GM21390 (cell line): ENCODE results near the gene LCE1A.

Source experiments
- ATAC-seq: cut with Tn5 transposase; IDR thresholded peaks from one replicate; pipeline ENCODE4 v1.9.1; 2021; ENCODE audit not compliant: unreplicated experiment

LCE1A gene, protein sequence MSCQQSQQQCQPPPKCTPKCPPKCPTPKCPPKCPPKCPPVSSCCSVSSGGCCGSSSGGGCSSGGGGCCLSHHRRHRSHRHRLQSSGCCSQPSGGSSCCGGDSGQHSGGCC

DNA sequence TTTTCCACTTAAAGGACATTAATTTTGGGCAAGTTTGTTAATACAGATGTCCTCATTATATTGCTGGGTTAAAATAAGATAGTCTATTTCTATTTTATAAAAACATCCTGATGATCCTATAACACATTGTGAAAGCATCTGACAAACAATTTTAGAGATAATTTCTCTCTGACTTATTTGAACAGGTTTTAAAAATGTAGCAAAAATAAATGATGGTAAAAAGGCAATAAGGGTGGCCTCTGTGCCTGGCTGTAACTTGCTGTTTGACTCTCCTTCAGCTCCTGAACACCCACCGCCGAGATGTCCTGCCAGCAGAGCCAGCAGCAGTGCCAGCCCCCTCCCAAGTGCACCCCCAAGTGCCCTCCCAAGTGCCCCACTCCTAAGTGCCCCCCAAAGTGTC lies at the start of gene LCE1A:
LCE1A (plus strand) TSS at position 301 of the 400 bp plus-strand sequence; CDS start at position 301, 0 bp downstream.
- no peak for ATAC-seq

DNA sequence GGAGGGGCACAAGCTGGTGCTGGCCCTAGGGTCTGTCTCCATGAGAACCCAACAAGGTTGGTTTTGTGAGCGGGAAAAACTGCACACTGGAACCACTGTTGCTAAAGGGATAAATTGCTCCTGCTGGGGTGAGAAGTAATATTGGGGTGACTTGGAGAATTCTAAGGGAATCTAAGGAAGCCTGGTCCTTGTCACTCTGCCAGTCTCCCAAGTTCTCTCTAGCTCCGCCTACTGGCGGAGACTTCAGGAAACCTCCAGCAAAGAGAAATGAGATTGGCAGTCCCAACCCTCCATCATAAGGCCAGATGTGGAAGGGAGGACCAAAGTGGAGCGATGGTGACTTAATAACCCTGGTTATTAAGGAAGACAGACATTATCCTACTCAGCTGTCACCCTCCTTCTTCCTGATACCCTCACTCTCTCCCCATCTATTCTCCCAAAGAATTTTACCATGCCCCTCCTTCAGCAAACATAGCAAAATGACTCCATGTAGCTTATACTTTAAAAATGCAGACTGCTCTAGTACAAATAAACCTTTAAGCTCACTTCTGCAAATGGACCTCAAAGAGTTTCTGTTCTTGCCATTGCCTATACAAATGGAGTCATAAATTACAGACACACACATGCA lies 49.6 kb upstream of the LCE1A start:
- ATAC-seq, result no peak

DNA sequence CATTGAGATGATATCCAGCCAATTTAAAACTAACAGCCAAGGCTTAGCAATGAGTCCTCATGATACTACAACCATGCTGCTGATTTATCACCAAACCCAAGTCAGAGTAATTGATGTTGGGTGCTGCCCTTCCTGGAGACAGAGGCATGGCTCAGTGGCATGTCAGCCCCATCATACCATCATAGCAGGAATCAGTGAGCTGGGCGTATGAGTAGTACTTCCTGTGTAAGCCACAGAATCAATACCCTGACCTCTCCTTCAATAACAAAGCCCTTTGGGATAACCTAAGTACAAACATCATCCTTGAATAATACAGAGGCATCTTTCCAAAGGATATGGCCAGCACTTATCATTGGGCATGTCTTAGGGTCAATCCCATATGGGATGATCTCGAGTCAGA lies 44.2 kb upstream of the LCE1A start:
- ATAC-seq, result no peak

DNA sequence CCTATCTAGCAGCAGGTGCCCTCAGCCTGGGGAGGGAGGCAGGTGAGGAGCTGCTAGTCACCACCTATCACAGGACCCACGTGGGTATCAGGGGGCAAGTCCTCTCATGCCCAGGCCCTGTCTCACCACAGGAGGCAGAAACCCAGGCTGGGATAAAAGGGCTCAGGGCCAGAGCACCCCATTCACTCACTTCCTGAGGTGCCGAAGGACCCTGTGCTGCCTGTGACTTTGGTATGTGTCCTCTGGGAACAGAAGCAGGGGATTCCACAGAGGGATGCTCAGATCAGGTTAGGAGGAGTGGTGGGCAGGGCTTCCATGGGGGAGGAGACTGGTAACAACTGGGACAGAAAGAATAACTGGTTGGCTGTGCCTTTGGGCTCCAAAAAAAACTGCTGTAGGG lies 41.2 kb upstream of the LCE1A start, which contains the start of gene LCE1E:
LCE1E (plus strand) TSS at position 181 of the 400 bp plus-strand sequence. CDS start 1,043 bp downstream, outside the sequence.
- ATAC-seq, result no peak

DNA sequence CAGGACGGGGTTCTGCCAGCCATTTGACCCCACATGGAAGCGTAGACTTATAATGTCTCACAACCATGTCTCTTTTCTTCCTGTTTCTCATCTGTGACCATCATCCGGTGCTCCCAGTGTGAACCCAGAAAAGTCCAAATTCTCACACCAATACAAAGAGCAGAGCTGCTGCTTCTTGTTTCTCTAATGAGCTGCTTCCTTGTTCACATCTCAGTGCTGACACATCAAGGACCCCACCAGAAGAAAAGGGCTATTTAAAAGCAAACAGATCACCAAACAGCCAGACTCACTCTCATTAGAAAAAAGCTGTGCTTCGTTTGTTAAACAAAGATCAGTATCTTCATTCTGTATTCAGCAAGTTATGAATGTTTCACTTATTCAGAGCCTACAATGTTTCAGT lies 31.6 kb upstream of the LCE1A start:
- ATAC-seq, result no peak

DNA sequence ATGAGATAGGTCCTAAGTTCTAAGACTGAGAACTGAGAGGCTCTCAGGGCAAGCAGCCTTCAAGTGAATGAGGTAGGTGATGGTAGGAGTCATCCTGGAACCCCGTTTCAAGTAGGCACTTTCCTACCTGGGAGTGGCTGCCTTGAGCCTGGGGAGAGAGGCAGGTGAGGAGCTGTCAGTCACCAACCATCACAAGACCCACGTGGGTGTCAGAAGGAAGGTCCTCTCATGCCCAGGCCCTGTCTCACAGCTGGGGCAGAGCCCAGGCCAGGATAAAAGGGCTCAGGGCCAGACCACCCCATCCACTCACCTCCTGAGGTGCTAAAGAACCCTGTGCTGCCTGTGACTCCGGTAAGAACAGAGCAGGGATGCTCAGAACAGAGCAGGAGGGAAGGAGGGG lies 30.9 kb upstream of the LCE1A start, which contains the start of gene LCE1D:
LCE1D (plus strand) TSS at position 301 of the 400 bp plus-strand sequence. CDS start 1,074 bp downstream, outside the sequence.
- no peak for ATAC-seq

DNA sequence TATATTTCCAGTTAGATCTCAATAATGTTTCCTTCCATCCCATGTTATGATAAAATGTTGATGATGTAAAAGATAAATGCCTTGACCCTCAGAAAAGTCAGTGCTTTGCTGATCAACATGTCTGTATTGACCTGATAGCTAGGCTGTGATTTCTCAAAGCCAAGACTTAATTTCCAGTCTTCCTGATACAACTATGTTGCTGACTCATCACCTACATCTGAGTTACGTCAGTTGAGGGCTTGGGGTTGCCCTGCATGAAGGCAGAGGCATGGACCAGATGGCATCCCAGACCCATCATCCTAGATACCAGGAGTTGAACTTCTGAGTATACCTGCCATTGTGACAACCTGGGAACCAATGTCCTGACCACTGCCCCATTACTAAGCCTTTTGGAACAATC lies 25.9 kb upstream of the LCE1A start:
- no peak for ATAC-seq

DNA sequence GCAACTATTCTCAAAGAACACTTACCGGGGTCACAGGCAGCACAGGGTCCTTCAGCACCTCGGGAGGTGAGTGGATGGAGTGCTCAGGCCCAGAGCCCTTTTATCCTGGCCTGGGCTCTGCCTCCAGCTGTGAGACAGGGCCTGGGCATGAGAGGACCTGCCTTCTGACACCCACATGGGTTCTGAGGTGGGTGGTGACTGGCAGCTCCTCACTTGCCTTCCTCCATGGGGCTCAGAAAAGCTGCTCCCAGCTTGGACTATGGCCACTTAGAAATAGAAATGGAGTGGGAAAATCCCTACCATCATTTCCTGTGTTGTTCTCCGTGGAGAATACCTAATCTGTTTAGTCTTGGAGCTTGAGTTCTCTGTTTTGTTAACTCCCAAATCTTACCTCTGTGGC lies 20.7 kb upstream of the LCE1A start, which contains the start of gene LCE1C:
LCE1C (minus strand) TSS at position 76 of the 400 bp plus-strand sequence. CDS start 1,173 bp downstream, outside the sequence.
- ATAC-seq, result no peak

DNA sequence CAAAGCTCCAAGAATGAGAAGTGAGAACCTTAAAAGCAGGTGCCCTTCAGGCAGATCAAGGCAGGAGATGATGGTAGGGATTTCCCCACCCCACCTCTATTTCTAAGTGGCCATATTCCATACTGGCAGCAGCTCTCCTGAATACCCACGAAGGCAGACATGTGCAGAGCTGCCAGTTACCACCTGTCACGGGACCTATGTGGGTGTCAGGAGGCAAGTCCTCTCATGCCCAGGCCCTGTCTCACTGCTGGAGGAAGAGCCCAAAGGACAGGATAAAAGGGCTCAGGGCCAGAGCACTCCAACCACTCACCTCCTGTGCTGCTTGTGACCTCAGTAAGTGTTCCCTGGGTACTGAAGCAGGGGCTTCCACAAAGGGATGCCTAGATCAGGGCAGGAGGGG lies 16.2 kb upstream of the LCE1A start:
- ATAC-seq, result no peak

DNA sequence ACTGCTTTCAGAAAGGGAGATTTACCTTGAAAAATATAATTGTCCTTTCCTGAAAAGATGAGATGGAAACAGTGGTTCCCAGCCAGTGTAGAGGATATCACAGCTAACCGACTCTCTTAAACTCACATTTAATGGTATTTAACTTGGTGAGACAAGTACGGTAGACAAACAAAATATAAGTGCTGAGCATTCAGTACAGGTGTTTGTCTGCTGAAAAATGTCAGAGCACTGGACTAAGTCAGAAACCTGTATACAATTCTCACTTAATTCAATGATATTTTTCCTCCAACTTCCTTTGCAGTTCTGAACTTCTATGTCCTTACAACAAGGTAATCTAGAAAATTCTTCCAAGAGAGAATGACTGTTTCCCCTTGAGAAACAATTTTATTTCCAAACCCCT lies 15.6 kb upstream of the LCE1A start, which contains the start of gene LCE1B:
LCE1B (plus strand) TSS at position 301 of the 400 bp plus-strand sequence. CDS start 476 bp downstream, outside the sequence.
- no peak for ATAC-seq

DNA sequence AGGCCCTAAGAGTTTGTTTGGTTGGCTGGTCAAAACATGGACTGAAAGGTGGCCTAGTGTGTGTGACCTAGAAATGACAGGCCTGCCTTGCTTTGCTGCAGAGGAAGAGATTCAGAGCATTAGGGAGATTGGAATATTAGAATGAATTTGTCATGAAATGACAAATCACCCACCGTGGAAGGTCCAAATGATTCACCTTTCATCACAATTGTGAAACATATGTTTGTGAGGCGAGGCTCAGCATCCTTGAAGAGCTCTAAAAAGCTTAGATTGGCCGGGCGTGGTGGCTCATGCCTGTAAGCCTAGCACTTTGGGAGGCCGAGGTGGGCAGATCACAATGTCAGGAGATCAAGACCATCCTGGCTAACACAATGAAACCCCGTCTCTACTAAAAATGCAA lies 10.0 kb upstream of the LCE1A start:
- no peak for ATAC-seq

DNA sequence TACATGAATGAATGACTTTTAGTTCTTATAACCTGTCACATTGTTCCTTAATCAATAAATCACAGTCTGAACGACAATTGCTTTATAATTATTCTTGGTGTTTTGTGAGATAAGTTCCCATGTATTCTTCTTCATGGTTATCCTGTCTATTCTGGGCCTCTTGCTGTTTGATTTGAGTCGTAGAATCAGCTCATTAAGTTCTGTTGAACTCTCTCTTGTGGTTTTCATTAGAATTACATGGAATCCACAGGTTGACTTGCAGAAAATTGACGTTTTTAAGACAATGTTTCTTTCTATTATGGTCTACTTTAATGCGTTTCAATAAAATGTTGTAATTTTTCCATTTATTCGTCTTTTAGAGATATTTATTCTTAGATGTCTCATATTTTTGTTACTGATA lies 4.0 kb upstream of the LCE1A start:
- no peak for ATAC-seq

DNA sequence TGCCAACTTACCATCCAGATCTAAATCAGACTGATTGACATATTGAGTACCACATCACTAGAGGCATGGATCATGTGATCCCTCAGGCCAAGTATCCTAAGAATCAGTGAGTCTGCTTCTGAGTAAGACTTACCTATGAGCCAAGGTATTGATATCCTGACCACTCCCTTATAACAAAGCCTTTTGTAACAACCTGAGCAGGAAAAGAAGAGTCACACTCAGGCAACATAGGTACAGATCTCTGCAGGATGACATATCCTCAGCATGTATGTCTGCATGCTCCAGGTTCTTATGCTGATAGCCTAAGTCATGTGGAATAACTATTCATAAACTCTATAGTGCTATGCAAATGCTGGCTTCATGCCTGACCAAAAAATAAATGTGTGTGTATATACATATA lies 2.3 kb upstream of the LCE1A start:
- no peak for ATAC-seq

DNA sequence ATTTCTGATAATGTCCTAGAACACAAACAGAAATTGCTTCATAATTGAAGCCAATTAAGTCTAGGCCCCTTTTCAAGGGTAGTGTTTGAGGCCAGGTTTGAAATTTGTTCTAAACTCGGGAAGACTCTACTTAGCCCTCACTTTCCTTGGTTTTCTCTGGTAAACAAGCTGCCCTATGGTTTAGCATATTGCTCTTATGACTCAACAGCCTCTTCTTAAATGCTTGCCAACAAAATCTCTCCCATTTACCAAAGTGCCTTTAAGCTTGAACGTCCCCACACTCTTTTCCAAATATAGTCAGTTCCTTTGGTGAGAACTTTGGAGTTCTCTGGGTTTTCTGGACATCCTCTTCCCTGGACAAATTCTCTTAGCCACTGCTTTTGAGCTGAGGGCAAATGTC lies 9.6 kb downstream of the LCE1A start:
- ATAC-seq, result no peak

DNA sequence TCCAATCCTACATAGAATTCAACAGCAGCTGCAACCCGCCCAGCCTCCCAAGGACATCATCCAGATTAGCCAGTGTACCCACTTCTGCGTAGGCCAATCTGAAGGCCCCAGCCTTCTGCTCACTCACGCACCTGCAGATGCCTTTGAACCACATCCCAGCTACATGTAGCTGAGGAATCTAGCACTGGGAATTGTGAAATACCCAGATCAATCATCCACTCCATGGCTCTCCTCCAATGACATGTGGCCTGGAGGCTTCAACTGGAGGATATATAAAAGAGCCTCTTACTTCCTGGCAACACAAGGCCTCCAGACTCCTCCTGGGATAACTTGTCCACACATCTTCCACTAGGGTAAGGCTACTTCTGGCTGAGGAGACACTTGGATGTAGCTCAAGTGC lies 15.3 kb downstream of the LCE1A start, which contains the start of gene LCE6A:
LCE6A (plus strand) TSS at position 301 of the 400 bp plus-strand sequence. CDS start 665 bp downstream, outside the sequence.
- no peak for ATAC-seq

DNA sequence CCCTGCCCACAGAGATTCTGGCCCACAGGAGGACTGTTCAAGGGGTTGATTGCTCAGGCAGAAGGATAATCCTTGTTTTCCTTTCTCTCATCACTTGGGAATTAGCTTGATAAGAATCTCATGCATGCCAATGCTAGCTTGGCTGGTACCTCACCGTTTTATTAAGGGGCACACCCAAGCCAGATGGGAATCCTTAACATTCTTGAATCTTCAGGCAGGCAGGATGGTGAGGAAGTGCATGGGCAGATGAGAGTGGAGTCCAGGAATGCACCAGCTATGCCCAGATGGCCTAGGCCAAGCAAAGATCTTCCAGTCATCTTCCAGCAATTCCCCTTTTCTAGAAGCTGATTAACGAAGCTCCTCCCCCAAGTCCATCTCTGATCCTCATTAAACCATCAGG lies 28.4 kb downstream of the LCE1A start:
- ATAC-seq, result no peak

DNA sequence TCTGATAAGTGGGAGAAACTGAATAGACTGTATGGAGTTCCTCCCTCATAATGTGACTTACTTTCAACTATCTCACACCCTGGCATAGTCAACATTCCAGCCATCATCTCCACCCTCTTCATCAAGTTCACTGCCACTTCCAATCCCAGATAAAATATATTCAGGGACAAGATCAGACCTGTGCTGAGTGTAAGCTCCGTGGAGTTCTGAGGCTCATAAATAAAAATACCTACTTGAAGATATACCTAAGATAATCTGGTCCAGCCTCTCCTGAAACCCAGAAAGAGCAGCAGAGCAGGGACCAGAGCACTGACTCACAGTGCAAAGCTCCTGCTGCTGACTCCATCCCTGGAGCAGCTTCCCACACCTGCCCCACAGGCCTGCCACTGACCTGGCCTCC lies 30.8 kb downstream of the LCE1A start:
- ATAC-seq, result no peak

DNA sequence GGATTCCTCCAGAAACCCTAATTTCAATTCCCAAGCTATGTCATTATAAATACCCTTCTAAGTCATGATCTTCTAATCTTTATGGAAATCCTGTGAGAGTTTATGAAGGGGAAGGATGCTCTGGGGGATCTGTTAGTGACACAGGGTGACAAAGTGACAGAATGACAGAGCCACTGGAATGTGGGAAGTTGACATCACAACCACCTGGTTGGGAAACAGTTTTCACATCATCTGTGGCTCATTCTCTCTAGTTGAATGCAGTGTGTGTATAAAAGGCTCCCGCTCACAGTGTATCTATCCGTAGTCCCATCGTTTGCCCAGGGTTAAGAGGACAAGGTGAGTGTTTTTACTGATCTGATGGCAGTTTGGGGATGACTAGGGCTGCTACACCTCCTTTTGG lies 32.4 kb downstream of the LCE1A start, which contains the start of gene LCE7A:
LCE7A (plus strand) TSS at position 301 of the 400 bp plus-strand sequence. CDS start 702 bp downstream, outside the sequence.
- ATAC-seq, result no peak

DNA sequence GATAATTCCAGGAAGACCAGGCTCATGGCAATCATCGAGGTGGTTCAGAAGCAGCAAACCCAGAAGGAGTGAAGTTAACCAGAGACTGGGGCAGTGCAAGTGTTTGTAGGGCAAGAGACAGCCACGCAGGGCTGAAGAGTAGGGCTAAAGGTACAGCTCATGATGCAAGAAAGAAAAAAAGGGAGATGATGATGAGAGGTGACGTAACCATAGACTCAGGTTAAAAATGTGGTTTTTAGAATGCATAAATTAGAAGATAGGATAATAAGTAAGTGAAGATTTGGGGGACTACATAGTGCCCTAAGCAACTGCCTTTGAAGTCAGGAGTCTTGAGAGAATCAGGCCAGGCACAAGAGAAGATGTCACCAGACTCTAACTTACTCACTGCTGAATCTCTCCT lies 32.9 kb downstream of the LCE1A start:
- ATAC-seq, result no peak

DNA sequence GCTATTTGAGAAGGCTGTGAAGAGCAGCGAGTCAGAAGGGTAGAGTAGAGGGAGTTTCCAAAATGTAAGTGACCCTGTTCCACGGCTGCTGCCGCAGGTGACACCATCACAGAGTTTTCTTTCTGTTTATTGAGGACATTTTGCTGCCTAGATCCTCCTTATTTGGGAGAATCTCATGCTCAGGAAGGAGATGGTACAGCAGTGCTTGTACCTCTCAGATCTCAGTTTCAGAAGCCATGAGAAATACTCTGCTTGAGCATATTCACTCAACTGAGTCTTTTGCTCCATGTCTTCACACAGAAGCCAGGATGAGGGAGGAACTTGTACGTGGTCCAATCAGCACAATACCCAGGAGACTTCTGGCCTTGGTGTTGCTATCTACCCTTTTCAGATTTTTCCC lies 34.1 kb downstream of the LCE1A start:
- no peak for ATAC-seq

DNA sequence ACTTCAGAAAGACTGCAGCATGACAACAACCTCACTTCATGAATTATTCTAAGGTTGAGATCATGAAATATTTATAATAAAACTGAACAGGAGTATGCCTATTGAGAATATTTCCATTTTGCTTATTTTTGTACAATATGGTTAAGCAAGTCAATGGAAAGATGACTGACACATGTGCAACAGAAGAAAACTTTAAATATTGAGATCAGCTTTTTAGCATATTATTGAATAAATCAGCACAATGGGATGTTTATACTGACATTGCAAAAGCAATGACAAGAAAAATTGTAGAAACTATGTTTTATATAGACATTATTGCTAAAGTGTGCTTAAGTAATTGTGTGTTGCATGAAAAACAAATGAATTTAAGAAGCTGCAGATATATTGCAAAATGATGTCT lies 37.2 kb downstream of the LCE1A start:
- no peak for ATAC-seq

DNA sequence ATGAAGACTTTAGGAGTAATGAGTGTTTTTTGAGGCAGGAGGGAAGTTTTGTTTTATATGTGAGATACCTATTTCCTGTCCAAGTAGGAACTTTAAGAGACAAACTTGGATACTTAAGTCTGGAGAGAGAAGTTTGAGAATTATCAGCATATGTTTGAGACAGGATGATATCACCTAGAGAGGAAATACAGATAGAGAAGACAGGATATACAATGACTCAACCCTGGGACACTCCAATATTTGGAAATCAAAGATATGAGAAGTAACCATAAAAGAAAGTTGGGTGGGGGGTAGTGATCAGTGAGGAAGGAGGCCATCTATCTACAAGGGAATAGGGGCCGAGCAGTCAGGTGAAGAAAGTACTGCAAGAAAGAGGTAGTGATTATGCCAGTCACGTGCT lies 39.0 kb downstream of the LCE1A start:
- no peak for ATAC-seq
